ENCODE measurements around the gene ANKRD30BL.
"Not testable (repeated sequence)": the region's sequence is repeated elsewhere in the genome, so short reads cannot be mapped to it uniquely, and the experiment has no call there.

Gene ANKRD30BL, protein sequence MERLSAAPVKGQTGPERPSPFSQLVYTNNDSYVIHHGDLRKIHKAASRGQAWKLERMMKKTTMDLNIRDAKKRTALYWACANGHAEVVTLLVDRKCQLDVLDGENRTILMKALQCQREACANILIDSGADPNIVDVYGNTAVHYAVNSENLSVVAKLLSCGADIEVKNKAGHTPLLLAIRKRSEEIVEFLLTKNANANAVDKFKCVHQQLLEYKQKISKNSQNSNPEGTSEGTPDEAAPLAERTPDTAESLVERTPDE

GRCh38 chr2:132161161-132162124, at the start of gene ANKRD30BL:
ANKRD30BL (minus strand) TSS chr2:132161952; CDS start chr2:132161705, 247 bp downstream.
- DNase-seq (ENCODE audit: low read depth, low spot score): not testable (repeated sequence)

GRCh38 chr2:132202866-132203265, 41.1 kb upstream of the ANKRD30BL start:
- not testable (repeated sequence) for DNase-seq (ENCODE audit: low read depth, low spot score)

GRCh38 chr2:132192854-132193253, 31.1 kb upstream of the ANKRD30BL start:
- not testable (repeated sequence) for DNase-seq (ENCODE audit: low read depth, low spot score)

- not testable (repeated sequence) for DNase-seq (ENCODE audit: low read depth, low spot score)
Observed at GRCh38 chr2:132167100-132167499, 5.3 kb upstream of the ANKRD30BL start.

- DNase-seq (ENCODE audit: low read depth, low spot score): not testable (repeated sequence)
Observed at GRCh38 chr2:132162125-132162660, 441 bp upstream of the ANKRD30BL start.

DNA sequence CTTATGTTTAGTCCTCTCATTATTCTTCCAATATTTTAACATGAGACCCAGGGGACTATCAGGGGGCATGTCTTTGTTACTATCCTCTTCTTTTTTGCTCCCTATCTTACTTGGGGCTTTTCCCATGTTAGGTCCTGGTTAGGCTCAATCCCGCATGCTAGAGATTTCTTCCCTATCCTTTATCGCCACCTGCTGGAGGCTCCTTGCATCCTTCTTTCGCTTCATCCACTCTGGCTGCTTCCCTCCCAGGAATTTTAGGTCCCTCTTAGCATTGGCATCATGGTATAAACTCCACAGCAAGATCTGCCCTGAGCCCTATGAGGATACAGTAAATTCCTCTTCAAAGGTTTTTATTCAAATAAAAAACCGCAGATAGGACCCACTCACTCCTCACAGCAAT, 15.0 kb downstream of the ANKRD30BL start:
- DNase-seq (ENCODE audit: low read depth, low spot score): peak; percentile 72
